Astrocyte (in vitro differentiated cells and primary cell): ENCODE data around the gene TANGO6. TPM values are rescaled to one million over a fixed set of nuclear protein-coding genes. Genes with fewer than 3 reads are reported as not detected.

Source experiments
- DNase-seq: peaks from one replicate; pipeline ENCODE4 v3.0.0-alpha.2; 2010; ENCODE audit warnings: low read depth
- FAIRE-seq: peaks from 2 replicates; lab custom pipeline; 2011; peaks lifted over from hg19 to GRCh38; lab: Jason Lieb, UNC
- H2AFZ ChIP-seq: 2 replicates; pipeline ENCODE4 v1.6.0; 2012; ENCODE audit warnings: low read depth, low read length, inconsistent platforms
- H3K27ac ChIP-seq: 2 replicates; pipeline ENCODE4 v1.5.1; 2011; ENCODE audit warnings: low read depth, low read length, inconsistent platforms
- H3K27me3 ChIP-seq: 2 replicates; pipeline ENCODE4 v1.6.0; 2011; ENCODE audit warnings: low read length, inconsistent platforms; ENCODE audit not compliant: insufficient read depth
- H3K36me3 ChIP-seq: 2 replicates; pipeline ENCODE4 v1.5.1; 2011; ENCODE audit warnings: low read length, inconsistent platforms; ENCODE audit not compliant: insufficient read depth
- H3K4me1 ChIP-seq: 2 replicates; pipeline ENCODE4 v1.5.1; 2011; ENCODE audit warnings: low read length, inconsistent platforms; ENCODE audit not compliant: insufficient read depth
- H3K4me2 ChIP-seq: 2 replicates; pipeline ENCODE4 v1.6.0; 2012; ENCODE audit warnings: low read length, inconsistent platforms
- H3K4me3 ChIP-seq: 2 replicates; pipeline ENCODE4 v1.5.1; 2011; ENCODE audit warnings: low read depth, mild to moderate bottlenecking, low read length, inconsistent platforms; ENCODE audit not compliant: insufficient read depth
- H3K79me2 ChIP-seq: 2 replicates; pipeline ENCODE4 v1.6.0; 2012; ENCODE audit warnings: mild to moderate bottlenecking, low read length, inconsistent platforms; ENCODE audit not compliant: insufficient read depth
- H3K9ac ChIP-seq: 2 replicates; pipeline ENCODE4 v1.6.0; 2012; ENCODE audit warnings: mild to moderate bottlenecking, low read length, inconsistent platforms
- H3K9me3 ChIP-seq: 2 replicates; pipeline ENCODE4 v1.5.1; 2012; ENCODE audit warnings: low read depth, mild to moderate bottlenecking, low read length, inconsistent platforms; ENCODE audit not compliant: insufficient read depth
- H4K20me1 ChIP-seq: 2 replicates; pipeline ENCODE4 v1.6.0; 2012; ENCODE audit warnings: low read length, inconsistent platforms; ENCODE audit not compliant: insufficient read depth
- H3K27ac Mint-ChIP-seq: one replicate; pipeline ENCODE4 v1.8.0; 2021; ENCODE audit warnings: mild to moderate bottlenecking, mixed read lengths; ENCODE audit not compliant: unreplicated experiment
- H3K27me3 Mint-ChIP-seq: one replicate; pipeline ENCODE4 v1.8.0; 2021; ENCODE audit warnings: low read depth, mixed read lengths; ENCODE audit not compliant: unreplicated experiment
- H3K36me3 Mint-ChIP-seq: one replicate; pipeline ENCODE4 v1.8.0; 2021; ENCODE audit warnings: low read depth, mixed read lengths; ENCODE audit not compliant: unreplicated experiment
- H3K4me1 Mint-ChIP-seq: one replicate; pipeline ENCODE4 v1.8.0; 2021; ENCODE audit warnings: low read depth, mixed read lengths; ENCODE audit not compliant: unreplicated experiment
- H3K4me3 Mint-ChIP-seq: one replicate; pipeline ENCODE4 v1.8.0; 2021; ENCODE audit warnings: mild to moderate bottlenecking, moderate library complexity, mixed read lengths; ENCODE audit not compliant: unreplicated experiment
- H3K9me3 Mint-ChIP-seq: one replicate; pipeline ENCODE4 v1.8.0; 2021; ENCODE audit warnings: mild to moderate bottlenecking, mixed read lengths; ENCODE audit not compliant: unreplicated experiment
- EZH2 ChIP-seq: IDR thresholded peaks from 2 replicates; pipeline ENCODE4 v1.6.1; 2012; ENCODE audit warnings: mild to moderate bottlenecking, low read length, inconsistent platforms; ENCODE audit not compliant: insufficient read depth
- total RNA-seq: library from RNA; stranded (reverse); gene quantifications from 2 replicates; pipeline ENCODE4 v1.2.1, GENCODE V29; 2021
- TF ChIP-seq, protein P1 (sequence below): IDR thresholded peaks from 2 replicates; pipeline ENCODE4 v1.5.1; 2011; ENCODE audit warnings: low read depth, mild to moderate bottlenecking, inconsistent platforms, low read length, moderate library complexity; ENCODE audit not compliant: insufficient read depth

Gene TANGO6
- total RNA-seq, 1 donor from 2014 or later, result 15.8 TPM

DNA sequence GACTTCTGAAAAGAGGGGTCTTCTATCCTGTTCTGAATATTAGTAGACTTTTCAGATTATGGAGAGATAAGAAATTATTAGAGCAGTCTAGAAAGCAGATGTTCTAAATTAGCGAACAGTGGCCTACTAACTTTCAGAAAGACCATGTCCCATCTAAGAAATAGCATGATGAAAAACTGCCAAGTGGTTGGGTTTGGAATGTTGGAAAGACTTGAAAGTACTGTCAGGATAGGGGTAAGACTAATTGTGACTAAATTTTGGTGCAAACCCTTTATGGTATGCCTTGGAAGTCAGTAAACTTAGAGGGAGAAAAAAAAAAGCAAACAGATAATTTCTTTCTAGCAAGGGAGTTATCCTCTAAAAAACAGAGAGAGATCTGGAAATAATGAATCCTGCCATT, 41.1 kb downstream of the TANGO6 start:
- Histone ChIP-seq H2AFZ (no peak overlapping the region), H3K27ac (no peak overlapping the region), H3K9me3 (no peaks in the 10 kb centered on the region), H3K4me2 (no peak overlapping the region), H3K79me2 (no peaks in the 10 kb centered on the region), H3K9ac (no peak overlapping the region), H3K4me3 (no peak overlapping the region), H3K27me3 (no peaks in the 10 kb centered on the region), H3K4me1 (no peaks in the 10 kb centered on the region), H3K36me3 (peaks cover 10% of the 10 kb centered on the region), H4K20me1 (no peaks in the 10 kb centered on the region)
- H3K4me1 Mint-ChIP-seq, result no peaks in the 10 kb centered on the region
- H3K4me3 Mint-ChIP-seq, result no peak overlapping the region
- no peaks in the 10 kb centered on the region for H3K27me3 Mint-ChIP-seq
- H3K9me3 Mint-ChIP-seq, result no peaks in the 10 kb centered on the region
- FAIRE-seq, result no peak
- DNase-seq, result peak; percentile 48
- TF ChIP-seq, protein P1, sequence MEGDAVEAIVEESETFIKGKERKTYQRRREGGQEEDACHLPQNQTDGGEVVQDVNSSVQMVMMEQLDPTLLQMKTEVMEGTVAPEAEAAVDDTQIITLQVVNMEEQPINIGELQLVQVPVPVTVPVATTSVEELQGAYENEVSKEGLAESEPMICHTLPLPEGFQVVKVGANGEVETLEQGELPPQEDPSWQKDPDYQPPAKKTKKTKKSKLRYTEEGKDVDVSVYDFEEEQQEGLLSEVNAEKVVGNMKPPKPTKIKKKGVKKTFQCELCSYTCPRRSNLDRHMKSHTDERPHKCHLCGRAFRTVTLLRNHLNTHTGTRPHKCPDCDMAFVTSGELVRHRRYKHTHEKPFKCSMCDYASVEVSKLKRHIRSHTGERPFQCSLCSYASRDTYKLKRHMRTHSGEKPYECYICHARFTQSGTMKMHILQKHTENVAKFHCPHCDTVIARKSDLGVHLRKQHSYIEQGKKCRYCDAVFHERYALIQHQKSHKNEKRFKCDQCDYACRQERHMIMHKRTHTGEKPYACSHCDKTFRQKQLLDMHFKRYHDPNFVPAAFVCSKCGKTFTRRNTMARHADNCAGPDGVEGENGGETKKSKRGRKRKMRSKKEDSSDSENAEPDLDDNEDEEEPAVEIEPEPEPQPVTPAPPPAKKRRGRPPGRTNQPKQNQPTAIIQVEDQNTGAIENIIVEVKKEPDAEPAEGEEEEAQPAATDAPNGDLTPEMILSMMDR, result no peak
- no peak for TF ChIP-seq EZH2
- H3K27ac Mint-ChIP-seq, result no peak overlapping the region
- H3K36me3 Mint-ChIP-seq, result no peaks in the 10 kb centered on the region

- no peaks in the 10 kb centered on the region for H3K79me2 ChIP-seq
- no peak overlapping the region for H3K4me2 ChIP-seq
- FAIRE-seq, result peak; percentile 9
- peaks cover 9% of the 10 kb centered on the region for H3K36me3 ChIP-seq
- H3K27ac ChIP-seq, result no peak overlapping the region
- H3K9me3 ChIP-seq, result no peaks in the 10 kb centered on the region
- no peaks in the 10 kb centered on the region for H3K4me1 Mint-ChIP-seq
- no peaks in the 10 kb centered on the region for H3K4me1 ChIP-seq
- H2AFZ ChIP-seq, result no peak overlapping the region
- no peaks in the 10 kb centered on the region for H4K20me1 ChIP-seq
- H3K27ac Mint-ChIP-seq, result no peak overlapping the region
- no peaks in the 10 kb centered on the region for H3K36me3 Mint-ChIP-seq
- H3K9ac ChIP-seq, result no peak overlapping the region
- no peak overlapping the region for H3K4me3 Mint-ChIP-seq
- H3K4me3 ChIP-seq, result no peak overlapping the region
- TF ChIP-seq, protein P1, result no peak
- no peak for TF ChIP-seq EZH2
- no peak for DNase-seq
- no peaks in the 10 kb centered on the region for H3K27me3 ChIP-seq
- H3K27me3 Mint-ChIP-seq, result no peaks in the 10 kb centered on the region
- H3K9me3 Mint-ChIP-seq, result no peaks in the 10 kb centered on the region
These were observed 41.8 kb downstream of the TANGO6 start for GRCh38 chr16:68884861-68885720.

- H3K4me3 ChIP-seq, result no peak overlapping the region
- DNase-seq (no peak), FAIRE-seq (no peak)
- no peaks in the 10 kb centered on the region for H3K27me3 ChIP-seq
- Mint-ChIP-seq H3K27me3 (no peaks in the 10 kb centered on the region), H3K4me1 (no peaks in the 10 kb centered on the region), H3K36me3 (no peaks in the 10 kb centered on the region), H3K4me3 (no peak overlapping the region), H3K27ac (no peak overlapping the region), H3K9me3 (no peaks in the 10 kb centered on the region)
- H3K79me2 ChIP-seq, result no peaks in the 10 kb centered on the region
- H3K27ac ChIP-seq, result no peak overlapping the region
- no peak overlapping the region for H3K4me2 ChIP-seq
- H2AFZ ChIP-seq, result no peak overlapping the region
- H3K9ac ChIP-seq, result no peak overlapping the region
- H4K20me1 ChIP-seq, result no peaks in the 10 kb centered on the region
- no peaks in the 10 kb centered on the region for H3K4me1 ChIP-seq
- no peaks in the 10 kb centered on the region for H3K9me3 ChIP-seq
- TF ChIP-seq, protein P1, result no peak
- TF ChIP-seq EZH2, result no peak
- H3K36me3 ChIP-seq, result no peaks in the 10 kb centered on the region
These were observed 43.8 kb downstream of the TANGO6 start for GRCh38 chr16:68887107-68887506.
